HEK293 (cell line): ENCODE results near the gene TRAF5.

Source experiments
- CTCF ChIA-PET: fragments of 350-600 bp; formaldehyde crosslinking; extraction: SDS; loops from one replicate; lab custom pipeline; 2021; ENCODE audit warnings: antibody characterized with exemption; lab: Yijun Ruan, JAX
- POLR2A ChIA-PET: fragments of 300-600 bp; formaldehyde crosslinking; extraction: SDS; loops from one replicate; lab custom pipeline; 2020; ENCODE audit warnings: antibody characterized with exemption, inconsistent platforms; lab: Yijun Ruan, JAX
- H3K27ac ChIP-seq: fragments of 200-500 bp; sonication (Bioruptor generic); 2 replicates; pipeline ENCODE4 v1.5.1; 2014; ENCODE audit warnings: low read depth, low read length, control low read depth, inconsistent platforms; ENCODE audit errors: extremely low read depth
- H3K36me3 ChIP-seq, 2 experiments: fragments of 200-500 bp in 1 of 2; sonication (Bioruptor generic) in 1 of 2; 1 replicate in 1 of 2; 2 replicates in 1 of 2; pipeline ENCODE4 v1.5.1; 2014 to 2017; ENCODE audit warnings: inconsistent platforms in 2 of 2, low read length in 2 of 2; ENCODE audit not compliant: control insufficient read depth in 2 of 2, insufficient read depth in 1 of 2
- H3K4me1 ChIP-seq: fragments of 200-500 bp; sonication (Bioruptor generic); 2 replicates; pipeline ENCODE4 v1.5.1; 2014; ENCODE audit warnings: mild to moderate bottlenecking, low read length, inconsistent platforms; ENCODE audit not compliant: control insufficient read depth, insufficient read depth
- H3K4me3 ChIP-seq: 2 replicates; pipeline ENCODE4 v1.5.1; 2011; ENCODE audit warnings: low read depth, mild to moderate bottlenecking, control low read depth, low read length, moderate library complexity
- H3K9me3 ChIP-seq: fragments of 200-500 bp; sonication (Bioruptor generic); 2 replicates; pipeline ENCODE4 v1.5.1; 2014; ENCODE audit warnings: low read depth, low read length, inconsistent platforms; ENCODE audit not compliant: control insufficient read depth, insufficient read depth
- GLIS2 ChIP-seq: fragments of 450-650 bp; formaldehyde crosslinking; IDR thresholded peaks from 2 replicates; pipeline ENCODE4 v1.5.1; 2016; ENCODE audit warnings: missing biosample characterization, missing genetic modification characterization
- IKZF3 ChIP-seq: fragments of 450-650 bp; IDR thresholded peaks from 2 replicates; pipeline ENCODE4 v1.5.0; 2018; ENCODE audit warnings: missing biosample characterization, mild to moderate bottlenecking, missing genetic modification characterization, moderate library complexity
- KLF17 ChIP-seq: fragments of 450-650 bp; formaldehyde crosslinking; IDR thresholded peaks from 2 replicates; pipeline ENCODE4 v1.5.1; 2016; ENCODE audit warnings: missing biosample characterization, missing genetic modification characterization
- KLF9 ChIP-seq: fragments of 450-650 bp; formaldehyde crosslinking; IDR thresholded peaks from 2 replicates; pipeline ENCODE4 v1.5.1; 2016; ENCODE audit warnings: missing biosample characterization, missing genetic modification characterization, low read depth
- PRDM10 ChIP-seq: fragments of 450-650 bp; formaldehyde crosslinking; IDR thresholded peaks from 2 replicates; pipeline ENCODE4 v1.5.1; 2016; ENCODE audit warnings: missing biosample characterization, missing genetic modification characterization
- SP2 ChIP-seq: fragments of 450-650 bp; formaldehyde crosslinking; IDR thresholded peaks from 2 replicates; pipeline ENCODE4 v1.5.1; 2016; ENCODE audit warnings: missing biosample characterization, missing genetic modification characterization
- SP7 ChIP-seq: fragments of 450-650 bp; formaldehyde crosslinking; IDR thresholded peaks from 2 replicates; pipeline ENCODE4 v1.5.1; 2016; ENCODE audit warnings: missing biosample characterization, missing genetic modification characterization
- ZBTB10 ChIP-seq: fragments of 450-650 bp; formaldehyde crosslinking; IDR thresholded peaks from 2 replicates; pipeline ENCODE4 v1.5.1; 2016; ENCODE audit warnings: missing biosample characterization, missing genetic modification characterization
- ZBTB11 ChIP-seq: fragments of 450-650 bp; formaldehyde crosslinking; conservative IDR thresholded peaks from 2 replicates; pipeline ENCODE4 v1.5.1; 2016; ENCODE audit warnings: low read depth, missing biosample characterization, missing genetic modification characterization
- ZFP69B ChIP-seq: fragments of 450-650 bp; formaldehyde crosslinking; IDR thresholded peaks from 2 replicates; pipeline ENCODE4 v1.5.1; 2016; ENCODE audit warnings: missing biosample characterization, missing genetic modification characterization
- ZNF184 ChIP-seq: fragments of 450-650 bp; IDR thresholded peaks from 2 replicates; pipeline ENCODE4 v1.5.1; 2018; ENCODE audit warnings: missing biosample characterization, mild to moderate bottlenecking, missing genetic modification characterization
- ZNF211 ChIP-seq: fragments of 450-650 bp; formaldehyde crosslinking; IDR thresholded peaks from 2 replicates; pipeline ENCODE4 v1.5.1; 2016; ENCODE audit warnings: low read depth, missing biosample characterization, missing genetic modification characterization
- ZNF23 ChIP-seq: fragments of 450-650 bp; formaldehyde crosslinking; IDR thresholded peaks from 2 replicates; pipeline ENCODE4 v1.5.1; 2016; ENCODE audit warnings: missing biosample characterization, missing genetic modification characterization, borderline replicate concordance
- ZNF292 ChIP-seq: fragments of 450-650 bp; formaldehyde crosslinking; IDR thresholded peaks from 2 replicates; pipeline ENCODE4 v1.5.1; 2016; ENCODE audit warnings: low read depth, missing biosample characterization, missing genetic modification characterization, borderline replicate concordance
- ZNF37A ChIP-seq: fragments of 450-650 bp; IDR thresholded peaks from 2 replicates; pipeline ENCODE4 v1.5.1; 2018; ENCODE audit warnings: missing biosample characterization, missing genetic modification characterization
- ZNF398 ChIP-seq: fragments of 450-650 bp; formaldehyde crosslinking; IDR thresholded peaks from 2 replicates; pipeline ENCODE4 v1.5.1; 2017; ENCODE audit warnings: missing biosample characterization, missing genetic modification characterization
- ZNF426 ChIP-seq: fragments of 450-650 bp; formaldehyde crosslinking; IDR thresholded peaks from 2 replicates; pipeline ENCODE4 v1.5.1; 2017; ENCODE audit warnings: missing biosample characterization, missing genetic modification characterization, mild to moderate bottlenecking, inconsistent platforms, moderate library complexity
- ZNF501 ChIP-seq: fragments of 450-650 bp; formaldehyde crosslinking; IDR thresholded peaks from 2 replicates; pipeline ENCODE4 v1.5.1; 2016; ENCODE audit warnings: missing biosample characterization, missing genetic modification characterization
- ZNF580 ChIP-seq: fragments of 450-650 bp; formaldehyde crosslinking; IDR thresholded peaks from 2 replicates; pipeline ENCODE4 v1.5.1; 2016; ENCODE audit warnings: missing biosample characterization, missing genetic modification characterization
- ZNF624 ChIP-seq: fragments of 450-650 bp; formaldehyde crosslinking; IDR thresholded peaks from 2 replicates; pipeline ENCODE4 v1.5.1; 2017; ENCODE audit warnings: missing biosample characterization, missing genetic modification characterization
- ZNF677 ChIP-seq: fragments of 450-650 bp; IDR thresholded peaks from 2 replicates; pipeline ENCODE4 v1.5.0; 2018; ENCODE audit warnings: missing biosample characterization, mild to moderate bottlenecking, missing genetic modification characterization, moderate library complexity
- ZNF785 ChIP-seq: fragments of 450-650 bp; formaldehyde crosslinking; IDR thresholded peaks from 2 replicates; pipeline ENCODE4 v1.5.1; 2016; ENCODE audit warnings: missing biosample characterization, missing genetic modification characterization
- ZNF843 ChIP-seq: fragments of 450-650 bp; formaldehyde crosslinking; IDR thresholded peaks from 2 replicates; pipeline ENCODE4 v1.5.1; 2016; ENCODE audit warnings: missing biosample characterization, missing genetic modification characterization

TRAF5 gene

GRCh38 chr1:211313392-211313791, 13.2 kb upstream of the TRAF5 start (continued):
- TF ChIP-seq PRDM10 (tag by site-specific recombination): no peak
- no peak for TF ChIP-seq ZNF184 (tag by site-specific recombination)
- no peak for TF ChIP-seq ZNF677 (tag by site-specific recombination)
- TF ChIP-seq GLIS2 (tag by site-specific recombination): no peak
- no peak for TF ChIP-seq ZNF580 (tag by site-specific recombination)
- no peak for TF ChIP-seq ZNF426 (tag by site-specific recombination)
- no peak for TF ChIP-seq ZNF37A (tag by site-specific recombination)
- TF ChIP-seq ZNF398 (tag by site-specific recombination): no peak
- TF ChIP-seq ZBTB11 (tag by site-specific recombination): no peak

- TF ChIP-seq ZNF501 (tag by site-specific recombination) (no peak), SP2 (no peak), KLF9 (tag by site-specific recombination) (no peak), KLF17 (tag by site-specific recombination) (no peak), ZNF211 (tag by site-specific recombination) (no peak), ZBTB10 (tag by site-specific recombination) (no peak), SP7 (tag by site-specific recombination) (no peak), ZFP69B (tag by site-specific recombination) (no peak), IKZF3 (tag by site-specific recombination) (no peak), ZNF785 (tag by site-specific recombination) (no peak), ZNF843 (tag by site-specific recombination) (no peak), ZNF23 (tag by site-specific recombination) (no peak), ZNF292 (tag by site-specific recombination) (no peak), ZNF624 (no peak)
- Histone ChIP-seq H3K27ac (no peak overlapping the region), H3K9me3 (no peaks in the 10 kb centered on the region), H3K4me1 (no peaks in the 10 kb centered on the region), H3K36me3 (peaks cover 15% of the 10 kb centered on the region in 2 experiments; a peak in 2 of 3 replicates), H3K4me3 (no peak overlapping the region)
- ChIA-PET CTCF (interaction anchor here (0.6 to 1.0 kb wide), 3 partner anchors 16 to 910 kb away, joined by 3 to 4 read pairs (median 4); no protein-coding TSS in a partner anchor), POLR2A (no interaction called here)
Observed at GRCh38 chr1:211318576-211319280, 7.9 kb upstream of the TRAF5 start.
